WERI-Rb-1 (cell line): ENCODE data around the gene RHCG.
A peak's percentile ranks its signal among the peaks of the same experiment; 100 is the strongest.

ENCODE experiments used
- DNase-seq: peaks from one replicate; pipeline ENCODE4 v3.0.0-alpha.2; 2020
- H3K27ac ChIP-seq: fragments of 250-450 bp; sonication (Bioruptor Pico); 2 replicates; pipeline ENCODE4 v1.5.1; 2020; ENCODE audit warnings: mild to moderate bottlenecking, moderate library complexity
- H3K27me3 ChIP-seq: fragments of 250-450 bp; sonication (Bioruptor Pico); 2 replicates; pipeline ENCODE4 v1.5.1; 2021; ENCODE audit warnings: mild to moderate bottlenecking, low read depth, moderate library complexity; ENCODE audit not compliant: insufficient read depth, severe bottlenecking
- H3K36me3 ChIP-seq: fragments of 250-450 bp; sonication (Bioruptor Pico); 2 replicates; pipeline ENCODE4 v1.5.1; 2020; ENCODE audit warnings: mild to moderate bottlenecking, moderate library complexity
- H3K4me3 ChIP-seq: 2 replicates; pipeline ENCODE4 v1.5.1; 2011; ENCODE audit warnings: low read depth, mild to moderate bottlenecking, control low read depth, low read length
- H3K9me3 ChIP-seq: fragments of 250-450 bp; sonication (Bioruptor Pico); 2 replicates; pipeline ENCODE4 v1.5.1; 2021; ENCODE audit warnings: mild to moderate bottlenecking, moderate library complexity; ENCODE audit not compliant: severe bottlenecking
- CTCF ChIP-seq: IDR thresholded peaks from 2 replicates; pipeline ENCODE4 v1.5.1; 2011; ENCODE audit warnings: low read depth, mild to moderate bottlenecking, control low read depth, inconsistent platforms, low read length

The RHCG gene

DNA sequence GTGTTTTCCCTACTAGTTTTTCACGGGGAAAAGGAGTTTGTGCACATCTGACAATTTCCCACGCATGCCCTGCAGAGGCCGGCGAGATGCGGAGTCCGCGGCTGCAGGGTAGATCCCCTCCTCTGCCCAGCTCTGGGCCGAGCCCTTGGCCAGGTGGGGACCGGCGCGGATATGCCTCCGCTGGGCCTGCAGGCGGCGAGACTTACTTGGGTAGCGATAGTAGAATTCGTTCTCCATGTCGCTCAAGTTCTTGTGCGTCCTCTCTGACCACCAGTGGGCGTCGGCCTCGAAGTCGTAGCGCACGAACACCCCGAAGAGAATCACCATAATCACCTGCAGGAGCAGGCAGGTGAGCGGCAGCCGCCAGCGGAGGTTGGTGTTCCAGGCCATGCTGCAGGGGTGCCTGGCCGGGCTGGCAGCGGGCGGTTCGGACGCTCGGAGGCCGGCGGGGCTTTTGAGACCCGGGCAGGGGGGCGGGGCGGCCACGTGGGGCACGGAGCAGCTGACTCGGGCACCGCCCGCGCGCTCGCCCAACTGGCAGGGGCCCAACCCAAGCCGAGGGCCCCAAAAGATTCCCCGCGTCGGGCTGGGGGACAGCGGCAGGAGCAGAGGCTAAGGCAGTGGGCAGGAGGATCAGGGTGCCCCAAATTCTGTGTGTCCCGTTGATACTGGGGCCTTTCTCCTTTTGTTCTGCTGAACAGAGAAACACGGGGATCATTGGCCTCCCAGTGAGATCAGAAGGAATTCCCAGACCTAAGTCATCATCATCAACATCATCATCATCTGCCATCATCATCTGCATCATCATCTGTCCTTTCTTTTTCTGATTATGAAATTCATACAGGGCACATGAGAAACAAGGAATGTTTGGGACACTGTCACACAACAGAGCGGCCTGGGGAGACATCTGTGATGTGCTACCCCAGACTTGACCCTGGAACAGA lies at the start of gene RHCG:
TSS of gene RHCG (minus strand) at position 429 of the 944 bp plus-strand sequence. CDS start at position 390, 39 bp downstream.
- DNase-seq = no peak
- H3K4me3 ChIP-seq = no peak within 1 kb of the TSS
- no peaks in the 10 kb centered on the region for H3K27me3 ChIP-seq
- no peaks in the 10 kb centered on the region for H3K36me3 ChIP-seq
- TF ChIP-seq CTCF = peak; percentile 16; the same call in 1 of the 2 replicates
- no peaks in the 10 kb centered on the region for H3K9me3 ChIP-seq
- no peak within 1 kb of the TSS for H3K27ac ChIP-seq

DNA sequence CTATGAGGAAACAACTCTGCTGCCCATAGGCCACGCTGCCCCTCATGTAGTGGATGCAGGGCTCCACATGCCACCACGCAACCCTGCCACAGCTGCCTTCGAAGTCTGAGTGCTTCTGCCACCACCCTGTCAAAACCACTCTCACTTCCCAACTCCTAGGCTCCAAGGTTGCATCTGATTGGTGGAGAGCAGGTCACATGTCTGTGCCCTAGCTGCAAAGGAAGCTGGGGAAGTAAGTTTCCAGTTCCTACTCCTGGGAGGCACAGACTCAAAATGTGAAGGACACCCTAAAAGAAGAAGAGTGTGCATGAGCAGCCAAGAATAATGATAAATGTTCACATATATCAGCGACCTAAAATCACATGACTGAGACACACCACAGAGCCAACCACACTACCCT lies 47.0 kb upstream of the RHCG start:
- DNase-seq = no peak
- H3K27me3 ChIP-seq = no peaks in the 10 kb centered on the region
- TF ChIP-seq CTCF = no peak

GRCh38 chr15:89542369-89542768 lies 46.0 kb upstream of the RHCG start:
- no peak for TF ChIP-seq CTCF
- DNase-seq = no peak
- Histone ChIP-seq H3K27ac (no peak overlapping the region), H3K27me3 (no peaks in the 10 kb centered on the region), H3K36me3 (no peaks in the 10 kb centered on the region), H3K4me3 (no peak overlapping the region), H3K9me3 (peaks cover 6% of the 10 kb centered on the region)

More for the DNA sequence above, 47.0 kb upstream of the RHCG start:
- Histone ChIP-seq H3K9me3 (no peaks in the 10 kb centered on the region), H3K36me3 (no peaks in the 10 kb centered on the region), H3K4me3 (no peak overlapping the region), H3K27ac (no peak overlapping the region)

DNA sequence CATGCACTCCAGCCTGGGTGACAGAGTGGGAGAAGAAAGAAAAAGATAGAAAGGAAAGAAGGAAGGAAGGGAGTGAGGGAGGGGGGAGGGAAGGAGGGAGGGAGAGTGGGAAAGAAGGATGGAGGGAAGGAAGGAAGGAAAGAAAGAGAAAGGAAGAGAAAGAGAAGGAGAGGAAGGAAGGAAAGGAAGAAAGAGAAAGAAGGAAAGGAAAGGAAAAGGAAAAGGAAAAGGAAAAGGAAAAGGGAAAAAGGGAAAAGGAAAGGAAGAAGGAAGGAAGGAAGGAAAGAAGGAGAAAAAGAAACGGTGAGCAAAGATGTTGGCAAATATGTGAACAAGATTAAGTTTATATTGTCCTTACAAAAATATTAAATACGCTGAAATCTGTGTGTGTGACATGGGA lies 42.6 kb upstream of the RHCG start:
- peaks cover 9% of the 10 kb centered on the region for H3K9me3 ChIP-seq
- TF ChIP-seq CTCF = no peak
- H3K4me3 ChIP-seq = no peak overlapping the region
- H3K36me3 ChIP-seq = no peaks in the 10 kb centered on the region
- DNase-seq = no peak
- H3K27me3 ChIP-seq = no peaks in the 10 kb centered on the region
- no peak overlapping the region for H3K27ac ChIP-seq

- Histone ChIP-seq H3K9me3 (peaks cover 15% of the 10 kb centered on the region), H3K27ac (no peak overlapping the region), H3K36me3 (no peaks in the 10 kb centered on the region), H3K4me3 (no peak overlapping the region), H3K27me3 (no peaks in the 10 kb centered on the region)
- TF ChIP-seq CTCF = no peak
- DNase-seq = no peak
Measured at GRCh38 chr15:89533861-89534544, 37.6 kb upstream of the RHCG start.
